ENCODE results near the gene SERPINA6.
"Not testable (repeated sequence)": the region's sequence is repeated elsewhere in the genome, so short reads cannot be mapped to it uniquely, and the experiment has no call there.

The SERPINA6 gene

DNA sequence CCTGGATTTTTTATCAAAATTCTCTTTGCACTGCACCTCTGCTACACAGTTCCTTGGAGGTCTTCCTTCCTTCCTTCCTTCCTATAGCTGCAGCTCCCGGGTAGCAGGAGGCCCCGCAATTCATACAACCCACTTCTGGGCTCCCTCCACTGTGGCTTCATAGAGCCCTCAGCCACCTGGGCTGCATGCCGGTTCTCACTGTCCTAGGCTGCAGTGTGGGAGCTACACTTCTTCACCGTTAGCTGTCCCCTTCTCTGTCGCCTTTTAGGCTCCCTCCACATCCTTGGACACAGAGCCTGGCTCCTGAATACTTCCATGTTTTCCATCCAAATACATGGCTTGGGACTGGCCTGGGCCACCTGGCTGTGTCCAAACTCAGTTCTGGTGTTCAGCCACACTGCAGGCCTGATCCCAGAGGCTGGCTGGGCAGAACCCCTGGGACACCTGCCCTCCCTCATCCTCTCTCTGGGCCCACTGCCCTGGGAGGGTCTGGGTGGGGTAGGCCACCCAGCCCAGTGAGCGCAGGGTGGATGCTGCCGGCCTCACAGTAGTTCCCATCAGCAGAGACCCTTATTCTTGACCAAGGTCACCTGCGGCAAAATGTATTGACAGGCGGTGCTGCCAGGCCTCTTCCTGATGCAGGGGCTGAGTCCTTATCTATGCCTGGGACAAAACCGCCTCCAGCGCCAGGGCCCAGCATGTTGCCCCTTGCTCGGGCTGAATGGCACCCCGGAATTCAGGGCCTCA lies 31.8 kb downstream of the SERPINA6 start:
- no peak for DNase-seq

DNA sequence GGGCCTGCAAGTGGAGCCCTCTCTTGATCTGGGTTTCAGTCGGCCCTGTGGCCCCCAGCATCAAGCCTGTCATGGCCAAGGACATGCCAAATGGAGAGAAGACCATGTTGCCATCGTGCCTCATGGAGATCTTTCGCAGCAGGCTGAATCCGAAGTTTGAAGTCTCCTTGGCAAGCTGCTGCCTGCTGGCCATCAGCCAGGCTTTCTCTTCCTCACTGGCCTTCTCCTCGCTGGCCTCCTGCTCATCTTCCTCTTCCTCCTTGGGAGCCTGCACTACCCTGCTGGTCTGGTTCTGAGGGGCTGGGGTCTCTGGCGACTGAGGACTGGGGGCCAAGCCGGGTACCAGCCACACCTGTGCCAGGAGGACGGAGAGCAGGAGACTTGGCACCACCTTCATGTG lies 32.9 kb downstream of the SERPINA6 start:
- no peak for DNase-seq

DNA sequence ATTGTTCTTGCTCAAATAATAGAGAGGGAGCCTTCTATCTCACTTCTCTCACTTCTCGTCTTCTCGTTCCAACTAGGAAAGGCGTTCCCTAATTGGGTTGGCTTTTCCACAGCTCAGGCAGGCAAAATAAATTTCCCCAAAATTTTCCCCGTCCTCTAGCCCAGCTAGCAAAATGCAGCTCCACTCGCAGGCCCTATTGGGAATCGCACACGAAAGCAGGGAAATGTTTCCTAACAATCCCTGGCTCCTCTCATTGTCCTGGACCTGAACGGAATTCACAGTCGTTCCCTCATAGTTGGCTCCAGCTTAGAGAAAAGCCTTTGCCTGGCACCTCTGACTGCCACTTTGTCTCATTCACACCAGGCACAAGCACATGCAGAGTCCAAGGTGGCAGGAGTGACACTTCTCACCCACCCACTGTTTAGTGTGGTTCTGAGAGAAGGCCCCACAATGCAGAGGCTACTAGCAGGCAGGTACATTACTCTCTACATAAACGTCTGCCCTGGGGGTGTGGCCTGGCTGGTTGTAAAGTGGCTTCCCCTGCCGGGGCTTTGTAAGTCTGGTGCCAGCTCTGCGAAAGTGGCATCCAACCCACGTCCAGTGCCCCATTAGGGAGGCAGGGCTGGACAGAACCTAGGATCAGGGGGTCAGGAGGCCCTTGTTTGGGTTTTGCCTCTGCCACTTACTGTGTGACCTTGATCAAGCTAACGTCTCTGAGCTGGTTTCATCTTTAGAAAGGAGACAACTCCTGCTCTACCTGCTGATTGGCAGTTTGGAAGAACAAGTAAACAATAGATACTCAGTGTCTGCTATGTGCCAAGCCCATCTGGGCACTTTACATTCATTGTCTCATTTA lies 34.3 kb downstream of the SERPINA6 start:
- DNase-seq: no peak

DNA sequence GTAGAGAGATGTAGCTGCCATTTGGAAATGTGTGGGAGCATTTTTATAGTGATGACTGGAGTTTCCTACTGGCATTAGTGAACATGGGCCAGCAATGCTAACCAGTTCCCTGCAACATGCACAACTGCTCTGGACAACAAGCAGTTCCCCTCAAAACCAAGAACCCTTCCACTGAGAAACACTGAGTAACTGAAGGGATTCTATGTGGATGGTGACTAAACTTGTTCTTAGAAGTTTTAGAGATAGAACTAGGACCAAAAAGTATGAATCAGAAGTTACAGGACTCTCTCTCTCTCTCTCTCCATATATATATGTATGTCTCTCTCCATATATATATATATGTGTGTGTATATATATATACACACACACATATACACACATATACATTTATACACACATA lies 38.0 kb downstream of the SERPINA6 start:
- DNase-seq: no peak

DNA sequence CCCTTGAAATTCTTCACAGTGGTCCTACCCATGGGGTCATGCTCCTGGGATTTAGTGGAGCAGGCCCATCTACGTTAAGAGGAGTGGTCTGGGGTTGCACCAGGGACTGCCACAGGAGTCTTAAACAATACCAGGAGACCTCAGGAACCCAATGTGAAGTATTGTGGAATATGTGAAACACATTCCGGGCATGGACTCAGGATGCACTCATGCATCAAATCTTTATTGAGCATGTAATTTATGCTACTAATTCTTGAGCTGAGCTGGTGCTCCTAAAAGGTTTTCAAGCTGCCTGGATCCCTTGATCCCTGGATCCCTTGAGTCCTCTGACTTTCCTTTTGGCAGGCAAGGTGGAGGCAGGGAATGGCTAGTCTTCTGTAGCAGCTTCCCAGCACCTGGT lies 38.9 kb downstream of the SERPINA6 start:
- no peak for DNase-seq

DNA sequence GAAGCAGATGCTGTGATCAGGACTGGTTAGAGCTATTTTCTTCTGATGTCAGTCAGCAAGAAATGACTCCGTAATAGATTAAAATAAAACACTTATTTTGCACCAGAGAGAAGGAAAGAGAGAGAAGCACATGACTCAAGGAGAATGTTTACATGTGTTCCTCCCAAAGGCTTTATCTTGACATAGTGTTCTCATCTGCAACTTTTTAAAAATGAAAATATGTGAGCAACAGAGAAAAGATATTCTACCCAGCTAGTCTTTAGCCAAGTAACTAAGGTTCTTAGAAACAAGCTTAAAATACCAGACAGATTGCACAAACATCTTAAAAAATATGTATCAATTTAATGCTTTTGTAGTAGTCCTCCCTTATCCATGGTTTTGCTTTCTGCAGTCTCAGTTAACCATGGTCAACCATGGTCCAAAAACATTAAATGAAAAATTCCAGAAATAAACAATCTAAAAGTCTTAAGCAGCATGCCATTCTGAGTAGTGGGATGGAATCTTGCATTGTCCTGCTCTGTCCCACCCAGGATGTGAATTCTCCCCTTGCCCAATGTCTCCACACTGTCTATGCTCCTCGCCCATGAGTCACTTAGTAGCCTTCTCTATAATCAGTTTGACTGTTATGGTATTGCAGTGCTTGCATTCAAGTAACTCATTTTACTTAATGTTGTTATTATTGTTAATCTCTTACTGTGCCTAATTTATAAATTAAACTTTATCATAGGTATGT lies 40.0 kb downstream of the SERPINA6 start:
- DNase-seq: no peak

DNA sequence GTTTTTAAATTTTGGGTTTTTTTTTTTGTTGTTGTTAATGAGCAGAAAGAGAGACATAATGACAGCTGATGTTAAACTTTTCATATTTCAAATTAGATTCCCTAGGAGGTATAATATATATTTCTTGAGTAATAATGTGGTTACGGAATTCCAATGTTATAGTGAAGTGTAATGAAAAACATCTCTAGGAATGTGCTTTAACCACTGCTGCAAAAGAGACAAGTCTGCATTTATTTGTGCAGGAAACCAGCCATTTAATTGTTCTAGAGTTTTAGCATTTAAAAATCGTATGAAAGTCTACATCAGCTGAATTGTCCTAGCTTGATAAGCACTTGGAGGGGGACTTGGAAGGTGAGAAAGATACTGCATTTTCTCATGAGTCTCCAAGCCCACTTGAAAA lies 44.4 kb downstream of the SERPINA6 start:
- no peak for DNase-seq

DNA sequence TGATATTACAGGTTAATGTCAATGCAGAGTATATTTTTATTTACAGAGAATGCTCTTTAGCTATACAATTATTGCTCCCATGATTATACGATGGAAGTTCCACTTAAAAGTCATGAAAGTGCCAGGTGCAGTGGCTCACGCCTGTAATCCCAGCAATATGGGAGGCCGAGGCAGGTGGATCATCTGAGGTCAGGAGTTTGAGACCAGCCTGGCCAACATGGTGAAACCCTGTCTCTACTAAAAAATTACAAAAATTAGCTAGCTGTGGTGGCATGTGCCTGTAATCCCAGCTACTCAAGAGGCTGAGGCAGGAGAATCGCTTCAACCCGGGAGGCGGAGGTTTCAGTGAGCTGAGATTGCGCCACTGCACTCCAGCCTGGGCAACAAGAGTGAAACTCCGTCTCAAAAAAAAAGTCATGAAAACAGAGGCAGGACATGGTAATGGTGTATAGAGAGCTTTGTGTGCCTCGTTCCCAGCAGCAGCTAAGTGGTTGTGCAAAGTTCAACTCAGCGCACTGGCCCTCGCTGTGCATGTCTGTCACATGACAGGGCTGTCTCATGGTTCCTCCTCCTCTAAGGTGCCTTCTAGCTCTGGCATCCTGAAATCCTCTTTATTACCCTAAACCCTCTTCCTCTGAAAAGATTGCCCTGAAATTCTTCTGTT lies 46.1 kb downstream of the SERPINA6 start:
- DNase-seq: not testable (repeated sequence)

DNA sequence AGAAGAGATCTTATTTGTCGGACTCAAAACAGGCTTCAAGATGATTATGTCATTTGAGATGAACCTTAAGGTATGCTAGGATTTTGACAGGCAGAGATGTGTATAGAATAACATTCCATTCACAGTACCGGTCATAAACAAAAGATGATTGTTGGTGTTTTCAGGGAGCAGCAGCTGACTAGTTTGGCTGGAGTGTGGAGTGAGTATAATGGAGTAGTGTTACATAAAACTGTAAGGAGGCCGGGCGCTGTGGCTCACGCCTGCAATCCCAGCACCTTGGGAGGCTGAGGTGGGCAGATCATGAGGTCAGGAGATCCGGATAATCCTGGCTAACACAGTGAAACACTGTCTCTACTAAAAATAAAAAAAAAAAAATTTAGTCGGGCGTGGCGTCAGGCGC lies 54.0 kb downstream of the SERPINA6 start:
- DNase-seq: no peak

DNA sequence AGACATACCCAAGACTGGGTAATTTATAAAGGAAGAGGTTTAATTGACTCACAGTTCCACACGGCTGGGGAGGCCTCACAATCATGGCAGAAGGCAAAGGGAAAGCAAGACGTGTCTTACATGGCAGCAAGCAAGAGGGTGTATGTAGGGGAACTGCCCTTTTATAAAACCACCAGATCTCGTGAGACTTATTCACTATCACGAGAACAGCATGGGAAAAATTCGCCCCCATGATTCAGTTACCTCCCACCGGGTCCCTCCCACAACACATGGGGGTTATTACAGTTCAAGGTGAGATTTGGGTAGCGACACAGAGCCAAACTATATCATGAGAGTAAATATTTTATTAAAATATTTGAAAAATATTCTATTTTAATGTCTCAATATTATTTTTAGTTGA lies 54.6 kb downstream of the SERPINA6 start:
- not testable (repeated sequence) for DNase-seq

DNA sequence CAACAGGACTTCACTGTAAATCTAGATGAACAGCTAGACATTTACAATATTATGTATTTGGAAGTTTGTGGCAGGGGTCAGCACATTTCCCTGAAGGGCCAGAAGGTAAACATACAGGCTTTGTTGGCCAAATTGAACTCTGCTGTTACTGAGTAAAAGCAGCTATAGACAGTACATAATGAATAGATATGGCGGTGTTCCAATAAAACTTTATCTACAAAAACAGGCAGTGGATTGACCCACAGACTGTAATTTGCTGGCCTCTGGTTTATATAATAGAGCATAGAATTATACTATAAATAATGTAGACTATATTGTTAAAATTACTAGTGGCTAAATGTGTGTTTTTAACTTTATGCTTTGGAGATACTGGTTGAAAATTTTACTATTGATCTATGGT lies 55.8 kb downstream of the SERPINA6 start:
- DNase-seq: no peak

DNA sequence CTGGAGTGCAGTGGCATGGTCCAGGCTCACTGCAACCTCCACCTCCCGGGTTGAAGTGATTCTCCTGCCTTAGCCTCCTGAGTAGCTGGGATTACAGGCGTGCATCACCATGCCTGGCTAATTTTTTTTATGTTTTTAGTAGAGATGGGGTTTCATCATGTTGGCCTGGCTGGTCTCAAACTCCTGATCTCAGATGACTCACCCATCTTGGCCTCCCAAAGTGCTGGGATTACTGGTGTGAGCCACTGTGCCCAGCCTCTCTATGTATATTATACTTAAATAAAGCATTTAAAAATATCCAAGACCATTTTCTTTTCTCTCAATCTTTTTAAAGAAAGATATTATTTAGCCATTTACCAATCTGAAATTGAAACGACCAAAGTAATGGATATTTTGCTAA lies 58.9 kb downstream of the SERPINA6 start:
- DNase-seq: not testable (repeated sequence)

All from NCI-H2081 treated with DMSO at 0.1 percent for 48 hours (cell line).